Measurements from ENCODE around the gene MRNIP. TPM values are rescaled to one million over a fixed set of nuclear protein-coding genes. Genes with fewer than 3 reads are reported as not detected.

MRNIP gene
- total RNA-seq, 3 donors from 2014 or later, result 32.3 to 67.2 (median 48.8) TPM

GRCh38 chr5:179854356-179854755 is 4.3 kb downstream of the MRNIP start:
- intact Hi-C loops (cut with DNase I; ENCODE audit: low total_unique reads), result no loop called here
- Histone ChIP-seq H3K36me3 (peaks cover 6% of the 10 kb centered on the region), H3K27ac (no peak overlapping the region), H3K4me1 (no peaks in the 10 kb centered on the region), H3K27me3 (no peaks in the 10 kb centered on the region), H3K9me3 (no peaks in the 10 kb centered on the region), H3K4me3 (no peak overlapping the region)
- DNase-seq (ENCODE audit: low spot score in 2 of 2), result no peak
- no peak for TF ChIP-seq CTCF (IDR thresholded peaks at IDR 0.05)
- no peak for TF ChIP-seq POLR2AphosphoS5 (IDR thresholded peaks at IDR 0.05)
- TF ChIP-seq POLR2A (IDR thresholded peaks at IDR 0.05), result no peak

DNA sequence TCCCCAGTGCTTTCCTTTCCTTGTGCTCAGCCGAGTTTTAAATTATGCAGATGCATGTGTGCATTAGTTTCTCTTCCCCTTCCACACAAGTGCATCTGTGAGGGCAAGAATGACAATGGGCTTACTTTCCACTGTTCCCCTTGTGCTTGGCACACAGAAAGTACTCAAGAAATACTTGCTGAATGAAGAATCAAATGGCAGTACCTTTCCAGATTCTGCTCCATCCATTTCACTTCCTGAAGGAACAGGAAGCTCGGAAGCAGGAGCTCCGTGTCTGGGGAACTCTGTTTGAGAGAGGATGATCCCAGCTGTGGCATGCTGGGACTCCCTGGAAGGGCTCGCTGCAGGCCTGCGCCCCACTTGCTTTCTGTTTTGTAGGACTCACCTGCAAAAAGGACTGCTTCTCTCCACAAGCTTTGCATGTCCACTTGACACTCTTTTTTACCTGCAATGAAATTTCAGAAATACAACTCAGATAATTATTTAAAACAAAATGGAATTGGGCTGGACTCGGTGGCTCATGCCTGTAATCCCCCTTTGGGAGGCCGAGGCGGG is 5.5 kb downstream of the MRNIP start:
- no peak for TF ChIP-seq POLR2A (IDR thresholded peaks at IDR 0.05)
- TF ChIP-seq POLR2AphosphoS5 (IDR thresholded peaks at IDR 0.05), result no peak
- TF ChIP-seq CTCF (IDR thresholded peaks at IDR 0.05), result no peak
- Histone ChIP-seq H3K27me3 (no peaks in the 10 kb centered on the region), H3K36me3 (peaks cover 7% of the 10 kb centered on the region), H3K9me3 (no peaks in the 10 kb centered on the region), H3K4me1 (no peaks in the 10 kb centered on the region), H3K27ac (no peak overlapping the region), H3K4me3 (no peak overlapping the region)
- no peak for DNase-seq (ENCODE audit: low spot score in 2 of 2)
- intact Hi-C loops (cut with DNase I; ENCODE audit: low total_unique reads), result no loop called here

DNA sequence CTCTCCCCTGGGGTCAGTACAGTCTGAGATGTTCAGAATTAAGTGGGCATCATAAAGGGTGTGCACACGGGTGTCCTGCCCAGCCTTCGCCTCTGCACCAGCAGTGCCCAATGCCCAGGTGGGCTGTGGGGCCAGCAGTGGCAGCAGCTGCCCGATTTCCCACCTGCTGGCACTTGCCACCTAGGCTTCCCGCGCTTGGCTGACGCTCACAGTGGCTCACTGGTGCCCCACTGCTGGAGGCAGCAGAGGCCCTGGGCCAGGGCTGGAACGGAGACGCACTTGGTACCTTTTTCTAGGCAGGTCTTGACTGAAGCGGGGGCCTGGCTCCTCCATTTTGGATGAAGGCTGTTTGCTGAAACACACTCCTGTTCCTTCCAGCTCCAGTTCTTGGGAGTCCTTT is 17.0 kb downstream of the MRNIP start:
- TF ChIP-seq POLR2AphosphoS5 (IDR thresholded peaks at IDR 0.05), result no peak
- no peak for TF ChIP-seq CTCF (IDR thresholded peaks at IDR 0.05)
- no peak for TF ChIP-seq POLR2A (IDR thresholded peaks at IDR 0.05)
- H3K4me3 ChIP-seq, result no peak overlapping the region
- no peak for DNase-seq (ENCODE audit: low spot score in 2 of 2)
- H3K27ac ChIP-seq, result no peak overlapping the region
- no peaks in the 10 kb centered on the region for H3K27me3 ChIP-seq
- intact Hi-C loops (cut with DNase I; ENCODE audit: low total_unique reads), result no loop called here
- H3K4me1 ChIP-seq, result no peaks in the 10 kb centered on the region
- H3K36me3 ChIP-seq, result peaks cover 5% of the 10 kb centered on the region
- peaks cover 6 to 10% of the 10 kb centered on the region in 2 donors for H3K9me3 ChIP-seq

DNA sequence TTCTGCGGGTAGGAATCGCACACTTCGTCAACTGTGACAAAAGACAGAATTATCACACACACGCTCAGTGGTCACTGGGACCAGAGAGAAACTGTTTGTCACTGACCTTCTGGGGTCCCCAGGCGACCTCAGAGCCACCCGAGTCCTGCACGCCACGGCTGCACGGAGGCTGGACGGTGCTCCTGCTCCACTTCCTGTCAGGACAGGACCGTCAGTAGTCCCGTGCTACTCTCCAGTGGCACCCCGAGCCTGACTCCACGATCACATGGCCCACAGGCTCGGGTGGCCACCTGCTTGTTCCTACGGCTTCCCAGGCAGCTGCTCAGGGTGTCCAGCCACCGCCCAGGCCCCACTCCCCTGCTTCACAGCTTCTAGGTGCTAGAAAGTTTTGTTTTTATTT is 17.9 kb downstream of the MRNIP start:
- no peak for DNase-seq (ENCODE audit: low spot score in 2 of 2)
- peaks cover 6 to 10% of the 10 kb centered on the region in 2 donors for H3K9me3 ChIP-seq
- no peak overlapping the region for H3K27ac ChIP-seq
- peaks cover 5% of the 10 kb centered on the region for H3K36me3 ChIP-seq
- no peaks in the 10 kb centered on the region for H3K4me1 ChIP-seq
- H3K27me3 ChIP-seq, result no peaks in the 10 kb centered on the region
- no peak overlapping the region for H3K4me3 ChIP-seq
- intact Hi-C loops (cut with DNase I; ENCODE audit: low total_unique reads), result no loop called here
- no peak for TF ChIP-seq POLR2A (IDR thresholded peaks at IDR 0.05)
- TF ChIP-seq CTCF (IDR thresholded peaks at IDR 0.05), result no peak
- TF ChIP-seq POLR2AphosphoS5 (IDR thresholded peaks at IDR 0.05), result no peak

DNA sequence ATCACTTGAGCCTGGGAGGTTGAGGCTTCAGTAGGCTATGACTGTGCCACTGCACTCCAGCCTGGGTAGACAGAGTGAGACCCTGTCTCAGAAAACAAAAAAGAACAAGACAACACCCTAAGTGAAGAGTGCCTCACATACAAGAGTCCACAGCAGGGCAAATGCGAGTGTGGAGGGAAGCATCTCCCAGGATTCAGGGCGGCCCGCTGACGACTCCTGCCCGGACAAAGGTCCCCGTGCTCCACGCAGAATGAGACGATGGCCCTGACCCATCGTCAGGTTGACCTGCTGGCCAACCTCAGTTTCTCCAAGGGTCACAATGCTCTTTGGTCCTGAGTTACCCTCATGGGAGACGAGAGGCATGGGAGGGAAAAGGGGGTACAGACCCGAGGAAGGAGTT is 18.3 kb downstream of the MRNIP start:
- H3K4me3 ChIP-seq, result no peak overlapping the region
- H3K9me3 ChIP-seq, result peaks cover 5 to 8% of the 10 kb centered on the region in 2 donors
- H3K36me3 ChIP-seq, result peaks cover 5% of the 10 kb centered on the region
- H3K27me3 ChIP-seq, result no peaks in the 10 kb centered on the region
- intact Hi-C loops (cut with DNase I; ENCODE audit: low total_unique reads), result no loop called here
- no peak for DNase-seq (ENCODE audit: low spot score in 2 of 2)
- TF ChIP-seq POLR2A (IDR thresholded peaks at IDR 0.05) (no peak), POLR2AphosphoS5 (IDR thresholded peaks at IDR 0.05) (no peak), CTCF (IDR thresholded peaks at IDR 0.05) (no peak)
- no peaks in the 10 kb centered on the region for H3K4me1 ChIP-seq
- H3K27ac ChIP-seq, result no peak overlapping the region

All from breast epithelium (tissue), 4 donors.